ENCODE data around the gene PNKD. TPM values are rescaled to one million over a fixed set of nuclear protein-coding genes. Genes with fewer than 3 reads are reported as not detected.

PNKD gene
- polyA plus RNA-seq, 2 of the 4 experiments (the other 2 are of a cell fraction): 46.2 to 51.7 TPM

GRCh38 chr2:218325566-218326160 is 55.3 kb downstream of the PNKD start:
- ChIA-PET CTCF (interaction anchor here (0.6 to 6.3 kb wide), 3 partner anchors 17 to 38 kb away, joined by 3 to 28 read pairs (median 3); partner anchors contain the start of gene CATIP), POLR2A (no interaction called here)
- no peak for ATAC-seq

GRCh38 chr2:218326315-218326714 is 56.0 kb downstream of the PNKD start:
- H3K4me3 ChIP-seq: no peak overlapping the region
- 82% methylated on average over 2 of the region's 2 CpGs for WGBS (ENCODE audit: missing lambda C conversion rate)
- CTCF ChIA-PET: interaction anchor here (0.6 to 6.3 kb wide), 5 partner anchors 10 to 37 kb away, joined by 3 to 28 read pairs (median 3); partner anchors contain the start of gene CATIP
- H3K4me2 ChIP-seq: 0 out of 3 replicates have a peak overlapping the region, but pooled peaks have one; percentile 2
- FAIRE-seq: no peak
- no peaks in the 10 kb centered on the region for H3K9me3 ChIP-seq
- POLR2A ChIA-PET: no interaction called here
- no peak for DNase-seq (ENCODE audit: low read depth in 1 of 2, low spot score in 1 of 2)
- H3K27ac ChIP-seq: no peak overlapping the region; a peak in 1 of 6 replicates
- ATAC-seq: no peak
- peaks cover 32% of the 10 kb centered on the region for H3K4me1 ChIP-seq
- TF ChIP-seq, protein P1, sequence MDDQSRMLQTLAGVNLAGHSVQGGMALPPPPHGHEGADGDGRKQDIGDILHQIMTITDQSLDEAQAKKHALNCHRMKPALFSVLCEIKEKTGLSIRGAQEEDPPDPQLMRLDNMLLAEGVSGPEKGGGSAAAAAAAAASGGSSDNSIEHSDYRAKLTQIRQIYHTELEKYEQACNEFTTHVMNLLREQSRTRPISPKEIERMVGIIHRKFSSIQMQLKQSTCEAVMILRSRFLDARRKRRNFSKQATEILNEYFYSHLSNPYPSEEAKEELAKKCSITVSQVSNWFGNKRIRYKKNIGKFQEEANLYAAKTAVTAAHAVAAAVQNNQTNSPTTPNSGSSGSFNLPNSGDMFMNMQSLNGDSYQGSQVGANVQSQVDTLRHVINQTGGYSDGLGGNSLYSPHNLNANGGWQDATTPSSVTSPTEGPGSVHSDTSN (IDR thresholded peaks at IDR 0.05): no peak
- TF ChIP-seq FOSB (CRISPR knock-in tag; IDR thresholded peaks at IDR 0.05) (no peak), EHMT2 (IDR thresholded peaks at IDR 0.05; ENCODE audit: low read depth) (no peak), JUNB (IDR thresholded peaks at IDR 0.05) (no peak), KDM1A (IDR thresholded peaks at IDR 0.05; ENCODE audit: low read depth) (no peak), GATA3 (IDR thresholded peaks at IDR 0.05; ENCODE audit: borderline replicate concordance) (no peak), ZFP36 (IDR thresholded peaks at IDR 0.05; ENCODE audit: borderline replicate concordance, partially characterized antibody) (no peak), RARB (CRISPR knock-in tag; IDR thresholded peaks at IDR 0.05) (no peak), HOXA7 (CRISPR knock-in tag; IDR thresholded peaks at IDR 0.05) (no peak), MAX (IDR thresholded peaks at IDR 0.05) (no peak), REST (IDR thresholded peaks at IDR 0.05) (no peak)
- TF ChIP-seq, protein P2, sequence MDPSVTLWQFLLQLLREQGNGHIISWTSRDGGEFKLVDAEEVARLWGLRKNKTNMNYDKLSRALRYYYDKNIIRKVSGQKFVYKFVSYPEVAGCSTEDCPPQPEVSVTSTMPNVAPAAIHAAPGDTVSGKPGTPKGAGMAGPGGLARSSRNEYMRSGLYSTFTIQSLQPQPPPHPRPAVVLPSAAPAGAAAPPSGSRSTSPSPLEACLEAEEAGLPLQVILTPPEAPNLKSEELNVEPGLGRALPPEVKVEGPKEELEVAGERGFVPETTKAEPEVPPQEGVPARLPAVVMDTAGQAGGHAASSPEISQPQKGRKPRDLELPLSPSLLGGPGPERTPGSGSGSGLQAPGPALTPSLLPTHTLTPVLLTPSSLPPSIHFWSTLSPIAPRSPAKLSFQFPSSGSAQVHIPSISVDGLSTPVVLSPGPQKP (IDR thresholded peaks at IDR 0.05; ENCODE audit: low read depth, low read length): no peak
- TF ChIP-seq, protein P3, sequence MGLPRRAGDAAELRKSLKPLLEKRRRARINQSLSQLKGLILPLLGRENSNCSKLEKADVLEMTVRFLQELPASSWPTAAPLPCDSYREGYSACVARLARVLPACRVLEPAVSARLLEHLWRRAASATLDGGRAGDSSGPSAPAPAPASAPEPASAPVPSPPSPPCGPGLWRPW (IDR thresholded peaks at IDR 0.05): no peak

More at GRCh38 chr2:218325566-218326160, 55.3 kb downstream of the PNKD start:
- Histone ChIP-seq H3K4me2 (peak overlapping the region; percentile 89; the same call in 1 of the 3 replicates), H3K9me3 (no peaks in the 10 kb centered on the region), H3K27ac (peak overlapping the region in 1 of 2 experiments; percentile 38; a peak in 2 of 6 replicates), H3K4me1 (peaks cover 32% of the 10 kb centered on the region), H3K4me3 (no peak overlapping the region)
- FAIRE-seq: no peak
- DNase-seq (ENCODE audit: low read depth in 1 of 2, low spot score in 1 of 2): no peak
- no peak for TF ChIP-seq CEBPB (IDR thresholded peaks at IDR 0.05)
- TF ChIP-seq KDM1A (IDR thresholded peaks at IDR 0.05; ENCODE audit: low read depth): no peak
- no peak for TF ChIP-seq HOXB13 (CRISPR knock-in tag; IDR thresholded peaks at IDR 0.05; ENCODE audit: low read depth)
- no peak for TF ChIP-seq REST (IDR thresholded peaks at IDR 0.05)
- no peak for TF ChIP-seq BHLHE40 (IDR thresholded peaks at IDR 0.05; ENCODE audit: low read depth, low read length)
- no peak for TF ChIP-seq TP53 (CRISPR knock-in tag; IDR thresholded peaks at IDR 0.05)
- TF ChIP-seq TFCP2L1 (CRISPR knock-in tag; IDR thresholded peaks at IDR 0.05): no peak
- no peak for TF ChIP-seq NPAS2 (CRISPR knock-in tag; IDR thresholded peaks at IDR 0.05; ENCODE audit: borderline replicate concordance)
- no peak for TF ChIP-seq ATOH8 (CRISPR knock-in tag; IDR thresholded peaks at IDR 0.05; ENCODE audit: low read depth)
- no peak for TF ChIP-seq NFE2L2 (conservative IDR thresholded peaks at IDR 0.05; ENCODE audit: low read length)
- TF ChIP-seq JUNB (IDR thresholded peaks at IDR 0.05): no peak
- TF ChIP-seq SREBF2 (IDR thresholded peaks at IDR 0.05): no peak
- TF ChIP-seq HEYL (CRISPR knock-in tag; IDR thresholded peaks at IDR 0.05): no peak
- no peak for TF ChIP-seq CHD4 (IDR thresholded peaks at IDR 0.05; ENCODE audit: borderline replicate concordance)
- TF ChIP-seq EHF (CRISPR knock-in tag; IDR thresholded peaks at IDR 0.05): no peak
- no peak for TF ChIP-seq PHF8 (IDR thresholded peaks at IDR 0.05; ENCODE audit: borderline replicate concordance, low read depth)
- no peak for TF ChIP-seq HOXA7 (CRISPR knock-in tag; IDR thresholded peaks at IDR 0.05)
- 90% methylated on average over 4 of the region's 4 CpGs for WGBS (ENCODE audit: missing lambda C conversion rate)
